Skin epidermis (tissue), 12 donors: Measurements from ENCODE around the gene COL4A4.

Experiments used
- H3K27ac ChIP-seq, 21 experiments: fragments of 200-600 bp; sonication (generic) in 11 of 21; one replicate each; pipeline ENCODE4 v1.5.0; 2020; ENCODE audit warnings: mild to moderate bottlenecking in 3 of 21, inconsistent platforms in 2 of 21, moderate library complexity in 2 of 21
- H3K4me3 ChIP-seq, 7 experiments: fragments of 200-600 bp; sonication (generic) in 2 of 7; one replicate each; pipeline ENCODE4 v1.5.0; 2020; ENCODE audit warnings: inconsistent platforms in 2 of 7, mild to moderate bottlenecking in 2 of 7, moderate library complexity in 1 of 7

The COL4A4 gene

GRCh38 chr2:227164763-227165291 lies 822 bp upstream of the COL4A4 start:
- Histone ChIP-seq H3K27ac (peak overlapping the region in 2 of 21 experiments; percentile 33 to 71), H3K4me3 (peak overlapping the region; percentile 23 to 48 (median 34))

GRCh38 chr2:227163485-227163997 lies 464 bp downstream of the COL4A4 start:
- H3K27ac ChIP-seq, result peak overlapping the region in 5 of 21 experiments; percentile 3 to 60 (median 43)
- peak overlapping the region; percentile 23 to 48 (median 34) for H3K4me3 ChIP-seq

GRCh38 chr2:227161947-227162346 lies 2.1 kb downstream of the COL4A4 start:
- Histone ChIP-seq H3K27ac (no peak overlapping the region), H3K4me3 (no peak overlapping the region)

DNA sequence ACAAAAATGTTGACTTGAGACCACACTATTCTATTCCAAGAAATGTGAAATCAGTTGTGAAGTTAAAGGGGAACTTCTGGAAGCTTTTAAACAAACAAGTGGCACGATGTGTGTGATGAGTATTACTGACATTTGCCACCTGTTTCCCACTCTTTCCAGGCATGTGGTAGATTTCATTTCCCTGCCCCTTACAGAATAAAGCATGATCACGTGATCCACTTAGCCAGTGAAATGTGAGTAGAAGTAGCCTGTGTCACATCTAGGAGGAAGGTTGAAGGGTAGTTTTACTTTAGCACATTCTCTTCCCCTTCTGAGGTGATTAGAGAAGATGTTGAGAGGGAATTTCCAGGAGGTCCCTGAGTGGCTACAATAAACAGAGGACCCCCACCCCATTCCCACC lies 3.8 kb downstream of the COL4A4 start:
- no peak overlapping the region for H3K27ac ChIP-seq
- H3K4me3 ChIP-seq, result no peak overlapping the region

DNA sequence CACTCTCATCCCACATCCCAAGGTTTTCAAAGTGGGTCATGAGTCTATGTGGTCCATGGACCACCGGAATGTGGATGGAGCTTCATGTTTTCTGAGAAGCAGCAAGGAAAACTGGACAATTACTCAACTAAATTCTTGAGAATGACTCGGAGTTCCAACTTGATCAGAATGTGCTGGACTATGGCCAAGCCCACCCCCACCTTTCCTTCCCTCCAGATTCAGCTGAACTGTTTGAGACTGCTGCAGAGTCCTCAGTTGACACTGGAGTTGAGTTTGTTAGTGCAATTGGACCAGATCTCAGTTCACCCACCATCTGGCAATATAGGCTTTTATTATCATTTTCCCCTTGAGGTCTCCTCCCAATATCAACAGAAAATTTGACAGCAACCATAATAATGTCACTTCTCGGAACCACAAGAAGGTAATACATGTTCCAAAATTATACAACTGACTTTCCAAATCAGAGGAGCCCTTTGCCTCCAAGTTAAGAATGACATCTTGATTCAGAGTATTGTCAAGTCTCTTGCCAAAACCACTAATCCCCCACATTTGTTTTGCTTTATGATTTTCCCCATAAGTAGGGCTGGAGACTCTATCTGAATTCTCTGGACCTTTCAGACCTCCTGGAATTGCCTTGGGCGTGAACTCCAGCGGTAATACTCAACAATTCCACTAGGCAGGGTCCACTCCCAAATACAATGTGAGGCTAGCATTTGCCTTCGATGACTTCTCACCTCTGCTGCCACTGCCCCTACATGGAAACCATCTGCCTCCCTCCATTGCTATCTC lies 8.8 kb downstream of the COL4A4 start:
- no peak overlapping the region for H3K4me3 ChIP-seq

GRCh38 chr2:227153758-227154486 lies 10.1 kb downstream of the COL4A4 start:
- no peak overlapping the region for H3K4me3 ChIP-seq
- no peak overlapping the region for H3K27ac ChIP-seq

More for the DNA sequence above, 8.8 kb downstream of the COL4A4 start:
- H3K27ac ChIP-seq, result no peak overlapping the region

GRCh38 chr2:227153307-227153706 lies 10.7 kb downstream of the COL4A4 start:
- Histone ChIP-seq H3K4me3 (no peak overlapping the region), H3K27ac (no peak overlapping the region)

DNA sequence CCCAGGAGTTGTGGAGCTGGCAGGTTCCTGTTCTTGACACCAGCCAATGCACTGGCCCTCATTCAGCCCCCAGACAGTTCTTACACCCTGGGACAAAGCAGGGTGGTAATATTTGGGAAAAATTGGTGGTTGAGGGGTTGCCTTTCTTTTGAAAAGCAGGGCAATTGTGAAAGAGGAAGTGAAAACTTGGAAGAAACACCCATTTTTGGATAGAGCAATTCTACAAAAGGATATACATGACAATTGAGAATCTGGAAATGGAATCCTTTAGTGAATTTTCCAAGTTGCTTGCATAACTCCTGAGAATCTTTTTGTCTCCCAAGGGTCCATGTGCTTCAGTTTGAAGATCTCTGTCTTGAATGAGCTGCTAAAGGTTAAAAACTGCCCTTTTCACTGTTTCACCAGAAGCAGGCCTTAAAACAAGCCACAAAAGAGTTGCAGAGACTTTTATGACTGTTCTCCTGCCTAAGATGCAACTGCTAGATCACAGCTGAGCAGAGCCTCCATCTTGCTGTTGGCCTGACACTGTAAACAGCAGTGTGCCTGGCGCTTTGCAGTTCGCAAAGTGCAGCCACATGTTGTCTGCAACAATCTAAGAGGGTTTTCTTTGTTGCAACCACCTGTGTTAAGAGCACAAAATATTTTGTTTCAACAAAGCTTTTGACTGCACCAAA lies 11.8 kb downstream of the COL4A4 start:
- Histone ChIP-seq H3K4me3 (no peak overlapping the region), H3K27ac (no peak overlapping the region)

- Histone ChIP-seq H3K27ac (no peak overlapping the region), H3K4me3 (no peak overlapping the region)
These were observed 13.6 kb downstream of the COL4A4 start for GRCh38 chr2:227150222-227150936.

DNA sequence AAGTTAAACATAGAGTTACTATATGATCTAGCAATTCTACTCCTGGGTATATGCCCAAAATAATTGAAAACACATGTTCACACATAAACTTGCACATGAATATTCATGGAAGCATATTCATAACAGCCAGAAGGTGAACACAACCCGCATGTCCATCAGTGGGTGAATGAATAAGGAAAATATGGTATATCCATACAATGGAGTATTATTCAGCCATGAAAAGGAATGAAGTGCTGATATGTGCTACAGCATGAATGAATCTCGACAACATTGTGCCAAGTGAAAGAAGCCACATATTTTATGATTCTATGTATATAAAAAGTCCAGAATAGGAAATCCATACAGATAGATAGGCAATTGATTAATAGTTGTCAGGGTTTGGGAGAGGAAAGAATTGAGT lies 15.9 kb downstream of the COL4A4 start:
- Histone ChIP-seq H3K4me3 (no peak overlapping the region), H3K27ac (no peak overlapping the region)

DNA sequence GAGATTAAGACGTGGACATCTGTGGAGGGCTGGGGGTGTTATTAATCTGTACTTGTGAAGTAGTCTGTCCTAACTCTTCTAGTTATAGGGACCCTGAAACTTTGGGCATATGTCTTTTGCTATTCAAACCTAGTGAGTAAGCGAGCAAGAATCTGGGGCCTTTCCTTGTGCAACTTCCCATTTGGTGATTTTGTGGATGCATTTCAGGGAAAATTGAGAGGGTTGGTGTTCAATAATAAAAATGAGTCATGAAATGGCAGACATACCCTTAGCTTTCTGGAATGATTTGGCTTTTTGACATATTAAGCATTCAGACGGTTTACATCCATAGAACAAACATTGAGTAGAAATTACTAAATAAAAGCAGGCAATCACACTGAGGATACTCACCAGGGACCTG lies 17.0 kb downstream of the COL4A4 start:
- H3K4me3 ChIP-seq, result no peak overlapping the region
- H3K27ac ChIP-seq, result no peak overlapping the region

- Histone ChIP-seq H3K4me3 (no peak overlapping the region), H3K27ac (no peak overlapping the region)
These were observed 17.5 kb downstream of the COL4A4 start for GRCh38 chr2:227146456-227146855.

GRCh38 chr2:227143895-227144294 lies 20.1 kb downstream of the COL4A4 start:
- Histone ChIP-seq H3K4me3 (no peak overlapping the region), H3K27ac (no peak overlapping the region)

GRCh38 chr2:227141301-227141700 lies 22.7 kb downstream of the COL4A4 start:
- Histone ChIP-seq H3K4me3 (no peak overlapping the region), H3K27ac (no peak overlapping the region)

DNA sequence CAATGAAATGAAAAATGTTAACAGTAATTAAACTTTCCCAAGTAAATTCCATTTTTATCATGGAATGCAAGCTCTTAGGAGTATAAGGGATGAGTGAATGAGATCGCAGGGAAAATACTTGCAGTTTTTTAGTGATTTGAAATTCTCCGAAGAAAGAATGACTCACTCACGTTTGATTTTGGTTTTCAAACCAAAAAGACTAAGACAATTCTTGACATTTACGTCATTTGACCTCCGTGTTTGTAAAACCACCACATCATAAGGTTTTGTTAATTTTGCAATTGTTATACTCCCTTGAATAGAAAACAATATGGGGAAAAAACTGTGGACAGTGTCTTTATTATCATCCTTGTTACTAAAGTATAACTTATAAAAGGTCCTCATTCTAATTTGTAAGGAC lies 29.4 kb downstream of the COL4A4 start:
- no peak overlapping the region for H3K4me3 ChIP-seq
- no peak overlapping the region for H3K27ac ChIP-seq

DNA sequence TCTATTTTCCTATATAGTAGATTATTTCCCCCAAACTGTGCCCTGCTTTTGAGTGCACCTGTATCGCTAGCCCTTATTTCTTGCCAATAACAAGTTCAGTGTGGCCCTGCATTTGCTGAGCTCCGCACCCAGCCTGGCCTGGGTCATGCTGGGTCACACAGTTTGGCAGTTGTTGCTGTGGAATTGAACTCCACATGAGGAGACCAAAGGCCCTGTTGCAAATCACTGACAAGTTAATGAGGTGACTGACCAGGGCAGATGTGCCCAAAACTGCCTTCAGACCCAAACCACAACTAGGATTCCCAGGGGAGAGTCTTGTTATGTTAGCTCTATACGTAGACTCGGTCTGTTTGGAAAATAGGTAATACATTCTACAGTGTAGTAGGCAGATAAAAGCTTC lies 31.0 kb downstream of the COL4A4 start:
- Histone ChIP-seq H3K27ac (no peak overlapping the region), H3K4me3 (no peak overlapping the region)

DNA sequence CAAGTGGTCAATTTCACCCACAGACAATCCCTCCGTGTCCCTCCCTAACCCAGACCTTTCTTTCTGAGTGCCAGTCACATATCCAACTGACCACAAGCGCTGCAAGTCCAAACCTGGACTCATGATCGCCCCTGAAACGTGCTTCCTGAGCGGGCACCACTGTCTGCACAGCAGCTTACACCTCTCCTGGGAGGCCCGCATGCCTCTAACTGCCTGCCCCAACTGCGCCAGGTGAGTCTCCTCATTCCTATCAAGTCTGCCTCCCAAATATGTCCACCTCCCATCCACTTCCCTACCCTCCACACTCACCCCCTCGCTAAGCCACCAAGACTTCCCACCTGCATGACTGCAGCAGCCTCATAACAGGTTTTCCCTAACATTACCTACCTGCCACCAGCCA lies 33.4 kb downstream of the COL4A4 start:
- H3K4me3 ChIP-seq, result no peak overlapping the region
- no peak overlapping the region for H3K27ac ChIP-seq

- H3K27ac ChIP-seq, result no peak overlapping the region
- no peak overlapping the region for H3K4me3 ChIP-seq
These were observed 36.8 kb downstream of the COL4A4 start for GRCh38 chr2:227127201-227127600.

GRCh38 chr2:227125506-227125905 lies 38.5 kb downstream of the COL4A4 start:
- Histone ChIP-seq H3K27ac (no peak overlapping the region), H3K4me3 (no peak overlapping the region)

- no peak overlapping the region for H3K27ac ChIP-seq
- H3K4me3 ChIP-seq, result no peak overlapping the region
These were observed 39.2 kb downstream of the COL4A4 start for GRCh38 chr2:227124811-227125210.
